ENCODE measurements around the gene SLC19A1.
"Not testable (repeated sequence)": the region's sequence is repeated elsewhere in the genome, so short reads cannot be mapped to it uniquely, and the experiment has no call there.

The SLC19A1 gene

GRCh38 chr21:45504516-45505415, 37.5 kb downstream of the SLC19A1 start:
- no peak for DNase-seq (ENCODE audit: low read depth)
- no peak overlapping the region for H3K4me3 ChIP-seq (ENCODE audit: low read depth, low read length)
- TF ChIP-seq CTCF (conservative IDR thresholded peaks at IDR 0.05; ENCODE audit: low read depth, low read length), result no peak

- DNase-seq (ENCODE audit: low read depth), result no peak
- no peak for TF ChIP-seq CTCF (conservative IDR thresholded peaks at IDR 0.05; ENCODE audit: low read depth, low read length)
- H3K4me3 ChIP-seq (ENCODE audit: low read depth, low read length), result no peak overlapping the region
These were observed 38.2 kb downstream of the SLC19A1 start for GRCh38 chr21:45504021-45504515.

- DNase-seq (ENCODE audit: low read depth); H3K4me3 ChIP-seq (ENCODE audit: low read depth, low read length): not testable (repeated sequence)
These were observed 39.0 kb downstream of the SLC19A1 start for GRCh38 chr21:45503226-45503625.

- no peak for DNase-seq (ENCODE audit: low read depth)
- no peak overlapping the region for H3K4me3 ChIP-seq (ENCODE audit: low read depth, low read length)
- no peak for TF ChIP-seq CTCF (conservative IDR thresholded peaks at IDR 0.05; ENCODE audit: low read depth, low read length)
These were observed 39.6 kb downstream of the SLC19A1 start for GRCh38 chr21:45502600-45502999.

GRCh38 chr21:45502006-45502345, 40.3 kb downstream of the SLC19A1 start:
- no peak overlapping the region for H3K4me3 ChIP-seq (ENCODE audit: low read depth, low read length)
- no peak for TF ChIP-seq CTCF (conservative IDR thresholded peaks at IDR 0.05; ENCODE audit: low read depth, low read length)
- DNase-seq (ENCODE audit: low read depth), result no peak

GRCh38 chr21:45501081-45502005, 40.9 kb downstream of the SLC19A1 start:
- DNase-seq (ENCODE audit: low read depth); H3K4me3 ChIP-seq (ENCODE audit: low read depth, low read length): not testable (repeated sequence)

GRCh38 chr21:45499970-45500577, 42.2 kb downstream of the SLC19A1 start:
- DNase-seq (ENCODE audit: low read depth), result no peak
- no peak overlapping the region for H3K4me3 ChIP-seq (ENCODE audit: low read depth, low read length)
- TF ChIP-seq CTCF (conservative IDR thresholded peaks at IDR 0.05; ENCODE audit: low read depth, low read length), result no peak

Measured in choroid plexus epithelial cell (primary cell).